HG03103 (cell line): ENCODE results near the gene CD36.

Experiments used
- ATAC-seq: cut with Tn5 transposase; IDR thresholded peaks from one replicate; pipeline ENCODE4 v1.9.1; 2021; ENCODE audit warnings: low read depth; ENCODE audit not compliant: unreplicated experiment

The CD36 gene

DNA sequence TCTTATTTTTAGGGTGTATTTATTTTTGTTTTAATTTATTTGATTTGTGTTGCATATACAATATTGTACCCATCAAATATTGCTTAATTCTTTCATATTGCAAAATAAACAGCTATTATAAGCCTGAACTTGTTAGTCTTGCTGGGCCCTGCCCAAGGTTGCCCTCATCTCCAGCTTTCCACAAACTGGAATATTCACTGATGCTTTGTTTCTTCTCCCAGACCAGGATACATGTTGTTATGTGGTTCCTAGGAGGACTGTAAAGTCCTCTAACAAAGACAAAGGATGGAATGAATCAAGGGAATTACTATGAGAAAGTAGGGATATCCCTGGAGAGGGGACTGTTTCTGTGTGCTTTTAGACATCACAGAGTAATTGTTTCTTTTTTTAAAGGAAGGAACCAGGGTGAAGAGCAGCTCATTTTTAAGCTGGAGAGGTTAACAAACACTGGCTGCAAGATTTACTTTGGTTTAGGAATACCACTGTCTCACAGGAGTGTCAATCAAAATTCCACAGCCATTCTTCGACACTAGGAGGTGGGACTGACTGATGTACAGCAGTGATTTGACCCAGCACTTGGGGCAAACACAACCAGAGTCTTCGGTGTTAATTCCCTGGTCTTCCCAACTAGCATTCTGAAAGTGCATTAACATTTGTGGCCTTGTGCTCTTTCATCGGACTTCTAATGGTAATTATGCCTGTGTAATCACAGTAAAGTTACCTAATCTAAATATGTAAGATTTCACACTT lies 14.8 kb upstream of the CD36 start:
- no peak for ATAC-seq

DNA sequence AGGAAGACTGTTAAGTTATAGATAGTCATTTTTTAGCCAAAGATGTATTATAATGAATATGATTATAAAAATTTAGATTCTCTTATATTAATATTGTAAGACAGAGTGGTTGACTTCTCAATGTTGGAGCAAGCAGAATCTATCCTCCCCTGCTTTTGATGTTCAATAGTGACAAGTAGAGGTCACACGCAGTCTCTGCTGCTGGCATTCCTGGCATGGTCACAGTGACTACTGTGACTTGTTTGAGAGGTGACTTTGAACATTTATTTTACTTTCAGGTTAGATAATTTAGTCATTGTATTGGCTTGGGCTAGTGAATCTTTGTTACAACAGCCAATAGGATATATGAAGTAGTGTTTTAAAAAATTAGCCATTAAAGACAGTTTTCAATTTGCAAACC lies 13.7 kb upstream of the CD36 start:
- ATAC-seq = no peak

DNA sequence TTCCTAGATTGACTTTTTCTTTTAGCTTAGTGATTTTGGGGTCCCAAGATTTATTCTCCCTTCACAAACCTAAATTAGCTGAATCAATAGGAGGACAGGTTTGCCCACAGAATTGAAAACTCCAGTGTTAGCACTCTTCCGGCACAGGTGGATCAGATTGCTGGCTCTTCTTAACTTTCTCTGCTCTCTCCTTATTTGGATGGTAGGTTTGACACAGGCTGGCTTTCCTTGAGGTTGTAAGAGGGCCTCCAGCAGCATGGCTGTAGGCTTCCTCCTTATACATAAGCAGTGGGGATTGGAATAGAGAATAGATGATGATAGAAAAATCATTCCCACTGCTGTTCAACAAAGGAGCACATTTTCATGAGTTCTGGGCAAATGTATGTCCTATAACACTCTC lies 9.4 kb upstream of the CD36 start:
- no peak for ATAC-seq

DNA sequence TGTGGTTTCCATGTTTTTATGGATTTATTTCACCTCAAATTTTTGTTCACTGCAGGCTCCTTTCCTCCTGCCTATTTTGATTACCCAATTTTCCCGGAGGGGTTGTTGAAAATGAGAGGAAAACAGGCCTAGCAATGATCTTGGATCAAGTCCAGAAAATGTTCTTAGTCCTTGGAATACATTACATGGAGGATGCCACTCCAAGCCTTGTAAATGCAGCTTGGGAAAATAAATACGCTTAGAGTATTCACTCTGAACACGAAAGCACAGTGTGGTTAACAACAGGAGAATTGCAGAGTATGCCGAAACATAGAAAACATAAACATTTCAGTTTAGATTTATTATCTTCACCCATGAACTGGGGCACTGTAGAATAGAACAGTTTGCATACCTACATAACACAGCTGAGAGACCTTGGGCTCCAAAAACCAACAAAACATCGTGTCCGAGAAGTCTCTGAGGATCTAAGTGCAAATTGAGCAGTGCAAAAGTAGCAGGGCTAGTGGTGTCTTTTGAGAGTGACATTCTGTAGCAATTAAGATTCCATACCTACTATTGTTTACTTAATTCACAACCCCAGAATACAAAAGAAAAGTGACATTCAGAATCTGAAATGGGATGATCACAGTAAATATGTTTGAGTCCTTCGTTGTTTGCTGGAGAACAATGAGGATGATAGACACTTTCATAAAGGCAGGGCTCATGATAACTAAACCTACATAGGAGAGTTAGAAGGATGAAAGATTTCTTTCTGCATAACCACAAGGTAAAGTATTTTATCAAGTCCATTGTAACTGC lies 7.6 kb upstream of the CD36 start:
- no peak for ATAC-seq

DNA sequence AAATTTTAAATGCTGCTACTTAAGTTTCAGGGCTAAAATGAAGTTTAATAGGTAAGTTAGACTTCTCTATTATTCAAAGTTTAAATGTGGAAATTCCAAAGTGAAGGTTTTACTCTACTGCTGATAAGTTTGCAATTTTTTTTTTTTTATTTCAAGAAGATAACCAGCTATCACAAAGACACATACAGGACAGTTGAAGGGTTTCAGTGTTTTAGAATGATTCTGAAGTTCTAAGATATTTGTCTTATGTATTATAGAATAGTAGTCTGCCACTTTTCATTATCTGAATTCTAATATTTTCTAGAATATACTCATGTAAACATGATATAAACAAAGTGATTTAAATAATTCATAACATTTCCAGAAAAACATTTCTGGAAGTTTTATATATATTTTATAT lies 7.0 kb upstream of the CD36 start:
- ATAC-seq = no peak

DNA sequence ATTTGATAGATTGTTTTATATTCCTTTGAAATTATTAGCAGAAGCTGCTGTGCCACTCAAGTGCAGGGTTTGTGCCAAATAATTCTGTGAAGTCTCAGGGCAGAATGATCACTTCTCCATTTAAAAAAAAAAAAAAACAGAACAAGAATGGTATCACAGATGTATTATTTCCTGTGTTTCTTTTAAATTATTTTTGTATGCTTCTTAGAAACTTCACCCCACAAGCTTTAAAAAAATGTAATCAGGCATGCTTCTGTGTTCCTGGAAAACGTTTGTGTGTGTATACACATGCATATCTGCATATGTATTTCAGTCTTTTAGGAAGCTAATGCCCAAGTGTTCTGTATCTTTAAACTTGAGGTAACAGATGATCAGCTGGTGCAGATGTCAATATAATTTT lies 6.3 kb upstream of the CD36 start:
- no peak for ATAC-seq

DNA sequence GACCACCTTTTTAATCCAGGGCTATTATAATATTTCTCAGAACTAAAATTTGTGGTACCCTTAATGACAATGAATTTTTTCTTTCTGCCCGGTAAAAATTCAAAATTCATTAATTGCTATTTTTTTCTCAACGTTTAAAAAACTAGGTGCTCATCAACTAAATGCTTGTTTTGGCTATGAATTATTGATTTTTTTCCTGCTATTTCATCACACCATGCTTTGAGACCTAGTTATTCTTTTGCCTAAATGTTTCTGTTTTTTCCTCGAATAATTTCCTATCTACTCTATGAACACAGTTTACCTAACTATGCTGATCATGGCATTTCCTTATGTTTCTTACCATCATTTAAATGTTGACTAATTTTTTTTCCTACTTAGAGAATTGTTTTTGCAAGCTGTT lies 5.6 kb upstream of the CD36 start:
- no peak for ATAC-seq

DNA sequence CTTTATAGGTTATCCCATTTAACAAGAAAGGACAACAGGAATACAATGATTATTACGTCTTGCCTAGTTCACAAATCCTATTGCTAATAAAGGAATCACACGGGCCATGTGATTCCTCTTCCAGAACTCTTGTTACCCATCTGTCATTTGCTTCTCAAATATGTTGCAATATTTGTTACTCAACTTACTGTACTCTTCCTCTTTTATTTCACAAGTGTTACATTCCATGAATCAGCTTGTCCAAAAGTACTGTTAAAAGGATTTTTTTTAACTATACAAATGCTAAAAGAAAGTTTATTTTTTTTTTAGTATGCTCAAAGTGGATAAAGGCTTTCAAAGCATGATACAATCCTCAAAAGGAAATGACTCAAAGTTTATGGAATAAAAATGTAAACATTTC lies 3.9 kb upstream of the CD36 start:
- no peak for ATAC-seq

DNA sequence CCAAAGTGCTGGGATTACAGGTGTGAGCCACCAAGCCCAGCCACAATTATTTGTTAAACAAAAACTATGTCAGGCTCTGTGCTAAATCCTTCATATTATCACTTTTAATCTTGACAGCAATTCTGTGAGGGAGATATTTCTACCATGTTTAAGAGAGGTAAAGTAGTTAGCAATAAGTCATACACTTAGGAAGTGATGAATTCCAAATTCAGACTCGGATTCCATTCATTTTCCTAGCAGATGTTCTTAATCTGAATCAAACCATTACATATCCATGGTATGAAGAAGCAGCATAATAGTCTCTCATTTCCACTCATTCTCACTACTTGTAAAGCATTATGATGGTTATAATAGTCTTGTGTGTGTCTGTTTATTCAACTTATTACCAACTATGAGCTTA lies 2.9 kb upstream of the CD36 start:
- ATAC-seq = no peak

DNA sequence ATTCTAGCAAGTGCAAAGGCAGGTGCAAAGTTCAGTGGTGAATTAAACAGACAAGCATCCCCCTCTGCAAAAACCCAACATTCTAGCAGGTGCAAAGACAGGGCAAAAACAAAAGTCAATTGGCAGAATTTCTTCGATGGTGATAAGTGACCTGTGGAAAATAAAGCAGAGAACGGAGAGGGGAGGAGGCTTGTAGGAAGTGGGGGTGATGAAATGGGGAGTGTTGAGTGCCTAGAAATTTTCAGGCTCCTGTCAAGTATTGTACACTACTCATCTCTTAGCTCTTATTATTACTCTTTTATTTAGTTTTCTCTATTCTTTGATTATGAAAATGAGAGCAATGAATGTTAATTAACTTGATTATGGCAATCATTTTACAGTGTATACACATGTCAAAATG lies 2.4 kb upstream of the CD36 start:
- no peak for ATAC-seq

DNA sequence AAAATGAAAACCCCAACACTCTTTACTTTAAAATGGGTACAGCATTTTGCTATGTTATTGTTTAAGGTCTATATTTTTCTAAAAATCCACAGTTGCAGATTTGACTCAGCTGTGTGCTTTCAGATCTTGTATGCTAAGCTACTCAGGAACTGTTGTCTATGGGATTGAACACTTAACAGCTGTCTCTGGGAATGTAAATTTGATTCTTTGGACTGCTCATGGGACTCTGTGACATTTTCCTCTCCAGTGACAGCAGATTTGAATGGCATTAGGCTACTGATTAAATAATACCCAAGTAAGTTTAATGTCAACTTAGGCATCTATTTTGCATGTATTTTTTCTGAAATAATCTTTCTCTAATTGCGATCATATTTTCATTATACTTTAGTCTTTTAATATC lies 1.7 kb upstream of the CD36 start:
- no peak for ATAC-seq

DNA sequence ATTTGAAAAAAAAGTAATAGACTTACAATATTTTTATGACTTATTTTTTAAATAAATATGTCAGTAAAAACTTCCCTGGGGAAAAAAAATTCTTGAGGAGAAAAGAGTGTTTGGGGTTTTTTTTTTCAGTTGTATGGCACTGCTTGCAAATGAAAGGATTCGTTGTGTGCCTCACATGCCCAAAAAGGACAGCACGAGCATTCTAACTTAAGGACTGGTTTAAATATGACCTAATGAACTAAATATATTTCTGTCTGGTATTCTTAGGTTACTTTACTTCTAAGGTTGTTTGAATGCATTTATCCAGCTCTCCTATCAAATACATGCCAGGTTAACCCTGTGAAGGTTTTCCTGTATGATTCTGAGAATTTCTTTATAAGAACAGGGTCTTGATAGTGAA lies 988 bp upstream of the CD36 start:
- ATAC-seq = no peak

DNA sequence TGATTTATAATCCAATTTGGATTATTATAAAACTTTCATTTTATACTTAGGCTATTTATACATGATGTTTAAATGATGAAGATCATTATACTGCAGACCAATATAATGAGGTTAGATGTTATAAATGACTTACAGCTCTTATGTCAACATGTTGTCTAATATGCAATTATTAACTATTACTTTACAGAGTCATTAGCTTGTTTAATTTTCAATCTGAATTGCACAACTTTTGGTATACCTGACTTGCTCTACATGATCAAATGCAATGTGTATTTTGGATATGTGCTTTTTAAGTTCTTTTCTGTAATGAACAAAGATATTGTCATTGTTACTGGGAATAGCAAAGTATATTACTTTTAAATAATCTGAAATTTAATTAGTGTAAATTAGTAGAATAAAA lies 569 bp downstream of the CD36 start:
- no peak for ATAC-seq

DNA sequence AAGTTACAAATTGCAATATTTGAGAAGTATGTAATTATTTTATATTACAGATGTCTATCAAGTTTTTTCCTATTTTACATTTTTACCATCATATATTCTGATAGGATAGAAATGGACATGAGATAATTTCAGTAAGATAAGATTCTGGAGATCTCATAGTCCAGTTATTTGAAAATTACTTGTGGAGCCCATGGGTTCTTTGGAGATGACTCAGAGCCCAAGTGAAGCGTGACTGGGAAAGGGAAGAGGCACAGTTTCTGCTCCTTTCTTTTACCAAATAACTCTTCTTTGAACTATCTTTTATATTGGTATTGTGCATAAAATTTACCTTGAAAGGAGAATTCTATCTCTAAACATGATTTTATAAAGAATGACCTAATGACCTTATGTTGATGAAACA lies 2.4 kb downstream of the CD36 start:
- no peak for ATAC-seq

DNA sequence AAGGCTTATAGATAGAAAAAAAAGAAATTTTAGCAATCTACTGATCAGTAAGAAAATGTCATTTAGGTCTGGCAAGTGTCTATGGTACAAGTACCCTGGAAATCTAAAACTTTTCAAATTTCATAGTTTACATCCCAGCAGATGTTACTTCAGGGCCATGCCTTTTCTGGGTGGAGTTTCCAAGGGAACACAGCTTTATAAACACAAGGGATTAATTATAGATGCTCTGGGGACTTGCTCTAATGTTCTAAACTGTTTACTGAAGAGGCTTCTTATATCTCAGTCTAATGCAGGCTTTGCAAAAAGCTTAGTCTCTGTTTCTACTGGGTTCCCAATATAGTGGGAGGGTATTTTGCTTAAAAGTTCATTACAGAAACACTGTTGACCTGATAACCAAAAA lies 3.1 kb downstream of the CD36 start:
- ATAC-seq = no peak

DNA sequence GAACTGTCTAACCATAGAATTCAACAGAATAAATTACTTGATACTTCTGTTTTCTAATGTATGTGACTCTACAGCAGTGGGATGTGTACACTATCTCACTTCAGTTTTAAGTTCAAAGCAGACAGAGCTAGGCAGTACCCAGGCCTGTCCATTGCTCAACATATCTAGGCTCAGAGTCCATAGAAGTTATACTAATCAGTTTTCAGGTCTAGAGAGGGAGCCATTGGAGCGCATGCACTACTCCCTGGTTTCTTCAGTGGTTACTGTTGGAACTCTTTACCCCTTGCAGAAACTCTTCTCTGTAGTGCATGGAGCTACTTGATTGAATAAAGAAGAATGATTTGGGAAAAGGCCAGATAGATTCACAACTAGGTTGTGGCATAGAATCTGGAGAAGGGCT lies 4.4 kb downstream of the CD36 start:
- no peak for ATAC-seq

DNA sequence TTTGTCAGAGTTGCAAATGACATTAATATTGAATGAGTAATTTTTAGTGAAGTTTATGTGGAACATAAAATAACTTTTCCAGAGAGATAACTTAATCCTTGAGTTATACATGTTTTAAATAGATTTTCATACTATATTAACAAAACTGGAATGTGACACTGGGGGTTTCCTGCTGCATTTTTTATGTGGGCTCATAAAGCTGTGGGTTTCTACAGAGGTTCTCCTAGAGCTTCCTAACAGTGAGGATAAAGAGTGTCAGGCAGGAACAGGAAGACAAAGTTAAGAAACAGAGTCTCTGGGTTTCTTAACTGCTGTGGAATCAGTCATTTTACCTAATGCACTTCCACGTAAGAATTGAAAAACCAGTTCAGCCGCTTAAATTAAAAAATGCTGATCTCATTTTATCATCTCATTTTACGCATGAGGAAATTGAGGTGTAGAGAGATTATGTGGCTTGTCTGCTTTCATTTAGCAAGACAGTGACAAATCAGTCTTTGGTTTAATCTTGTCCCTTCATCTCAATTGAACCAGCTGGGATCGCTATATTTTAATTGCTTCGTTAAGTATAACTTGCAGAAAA lies 5.0 kb downstream of the CD36 start:
- ATAC-seq = no peak

DNA sequence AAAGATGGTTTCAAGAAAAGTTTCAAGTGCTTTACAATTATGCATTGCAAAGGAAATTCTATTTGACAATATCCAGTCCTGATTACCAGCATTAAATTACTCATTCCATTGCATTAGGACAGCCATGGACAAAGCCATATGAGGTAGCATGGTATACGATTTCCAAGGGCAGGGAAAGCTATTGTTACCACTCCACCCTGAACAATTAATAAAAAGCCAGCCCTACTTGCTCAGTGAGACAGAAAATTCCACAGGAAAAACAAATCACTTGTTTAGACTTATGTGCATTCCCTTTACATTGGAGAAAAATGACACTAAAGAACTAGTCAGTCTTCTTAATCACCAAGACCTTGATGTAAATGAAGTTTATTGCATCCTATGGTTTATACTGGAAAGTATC lies 5.6 kb downstream of the CD36 start:
- no peak for ATAC-seq

DNA sequence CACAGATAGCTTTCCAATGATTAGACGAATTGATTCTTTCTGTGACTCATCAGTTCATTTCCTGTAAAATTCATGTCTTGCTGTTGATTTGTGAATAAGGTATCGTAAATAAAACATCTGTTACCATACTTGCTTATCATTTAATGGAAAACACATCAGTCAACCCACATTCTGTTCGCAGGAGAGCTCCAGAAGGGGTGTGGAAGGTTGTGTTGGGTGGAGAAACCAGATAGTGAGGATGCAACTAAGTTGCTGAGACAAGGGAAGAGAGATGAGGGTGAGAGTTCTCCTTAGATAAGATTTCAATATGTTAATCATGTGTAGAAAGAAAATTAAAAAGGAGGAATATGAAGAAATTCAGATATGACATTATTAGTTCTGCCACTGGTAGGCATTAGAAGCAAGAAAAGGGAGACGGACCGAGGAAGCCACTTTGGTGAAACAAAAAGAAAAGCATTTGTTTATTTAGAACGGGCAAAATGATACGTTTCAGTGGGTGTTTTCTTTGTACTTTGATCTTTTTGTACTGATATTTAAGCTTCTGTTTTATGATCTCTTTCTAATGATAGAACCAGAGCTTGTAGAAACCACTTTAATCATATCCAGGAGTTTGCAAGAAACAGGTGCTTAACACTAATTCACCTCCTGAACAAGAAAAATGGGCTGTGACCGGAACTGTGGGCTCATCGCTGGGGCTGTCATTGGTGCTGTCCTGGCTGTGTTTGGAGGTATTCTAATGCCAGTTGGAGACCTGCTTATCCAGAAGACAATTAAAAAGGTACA lies 7.8 kb downstream of the CD36 start:
- no peak for ATAC-seq

DNA sequence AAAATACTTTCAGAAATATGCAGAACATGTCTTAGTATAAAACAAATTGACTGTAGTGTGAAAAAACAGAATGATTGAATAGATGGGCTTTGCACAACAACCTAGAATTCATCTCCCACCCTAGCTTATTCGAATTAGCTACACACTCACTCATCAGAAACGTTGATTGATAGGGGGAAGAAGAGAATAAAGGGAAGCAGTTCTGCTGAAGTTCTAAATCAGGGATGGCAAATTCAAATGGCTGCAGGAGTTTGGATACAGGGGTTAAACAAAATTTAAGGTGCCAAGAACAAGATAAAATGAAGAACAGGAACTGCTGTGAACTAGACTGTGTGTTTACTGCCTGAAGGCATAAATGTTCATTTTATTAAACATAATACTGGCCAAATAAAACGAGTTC lies 9.0 kb downstream of the CD36 start:
- ATAC-seq = no peak

DNA sequence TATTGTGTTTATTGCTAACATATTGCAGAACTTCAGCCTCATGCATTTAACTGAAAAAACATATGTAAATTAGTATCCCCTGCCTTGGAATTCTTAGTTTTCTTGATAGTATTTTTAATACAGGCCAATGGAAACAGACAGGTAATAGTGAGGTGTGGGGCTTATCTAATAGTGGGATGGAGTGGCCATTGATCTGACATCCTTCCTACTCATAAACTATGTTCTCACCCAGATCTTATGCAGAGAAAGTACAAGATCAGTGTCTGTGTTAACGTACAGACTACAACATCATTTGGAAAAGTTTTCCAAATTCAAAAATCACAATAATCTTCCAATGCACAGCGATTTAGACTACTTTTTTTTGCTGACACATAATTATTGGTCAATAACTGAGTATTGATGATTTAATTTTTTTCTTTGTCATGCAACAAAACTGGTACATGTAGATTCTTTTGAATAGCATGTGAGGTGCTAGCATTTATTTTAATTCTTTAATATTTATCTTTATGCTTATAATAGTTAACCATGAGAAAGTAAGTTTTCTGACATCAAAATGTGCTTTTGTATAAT lies 9.7 kb downstream of the CD36 start:
- ATAC-seq = no peak
